ENCODE results near the gene SLC4A8. TPM values are rescaled to one million over a fixed set of nuclear protein-coding genes. Genes with fewer than 3 reads are reported as not detected.
"Not testable (repeated sequence)": the region's sequence is repeated elsewhere in the genome, so short reads cannot be mapped to it uniquely, and the experiment has no call there.

SLC4A8 gene
- total RNA-seq, 1 experiment from 2014 or later: 0.35 TPM

DNA sequence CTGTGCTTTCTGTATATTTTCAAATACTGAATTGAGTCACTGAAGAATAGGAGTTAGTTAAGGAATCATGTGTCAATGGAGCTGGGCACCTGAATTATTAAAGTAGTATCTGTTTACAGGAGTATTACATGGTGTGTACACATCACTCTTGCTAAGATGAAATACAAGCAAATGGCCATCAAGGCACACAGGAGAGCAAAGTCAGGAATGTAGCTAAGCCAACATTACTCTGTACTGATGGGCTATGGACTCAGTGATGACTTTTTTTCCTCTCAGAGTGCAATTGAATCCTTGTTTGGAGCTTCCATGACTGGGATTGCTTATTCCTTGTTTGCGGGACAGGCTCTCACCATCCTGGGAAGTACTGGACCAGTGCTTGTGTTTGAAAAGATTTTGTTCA lies 45.5 kb downstream of the SLC4A8 start:
- DNase-seq (ENCODE audit: extremely low read depth, low read depth): no peak

DNA sequence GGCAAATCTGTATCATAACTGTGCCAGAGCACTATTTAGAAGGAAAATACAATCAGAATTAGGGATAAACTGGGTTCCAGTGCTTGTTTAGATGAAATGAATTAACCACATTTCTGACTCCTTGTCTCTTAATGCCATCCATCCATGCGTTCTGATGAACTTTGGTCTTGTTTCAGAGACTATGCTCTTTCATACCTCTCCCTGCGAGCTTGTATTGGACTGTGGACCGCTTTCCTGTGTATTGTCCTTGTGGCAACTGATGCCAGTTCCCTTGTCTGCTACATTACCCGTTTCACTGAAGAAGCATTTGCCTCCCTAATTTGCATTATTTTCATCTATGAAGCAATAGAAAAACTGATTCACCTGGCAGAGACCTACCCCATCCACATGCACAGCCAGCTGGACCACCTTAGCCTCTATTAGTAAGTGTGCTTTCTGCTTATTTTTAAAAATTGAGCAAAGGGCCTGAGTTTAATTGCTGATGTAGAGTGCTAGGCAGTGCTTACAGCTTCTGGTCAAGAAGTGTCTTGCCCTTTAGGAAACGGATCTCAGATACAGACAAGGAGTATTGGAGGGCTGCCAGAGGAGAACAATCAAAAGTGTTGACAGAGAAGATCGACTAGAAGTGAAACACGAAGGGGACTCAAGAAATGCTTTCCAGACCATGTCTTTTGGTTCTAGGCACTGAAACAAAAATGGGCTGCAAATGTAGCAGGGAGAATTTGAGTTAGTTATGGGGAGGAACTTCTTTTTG lies 46.7 kb downstream of the SLC4A8 start:
- no peak for DNase-seq (ENCODE audit: extremely low read depth, low read depth)

DNA sequence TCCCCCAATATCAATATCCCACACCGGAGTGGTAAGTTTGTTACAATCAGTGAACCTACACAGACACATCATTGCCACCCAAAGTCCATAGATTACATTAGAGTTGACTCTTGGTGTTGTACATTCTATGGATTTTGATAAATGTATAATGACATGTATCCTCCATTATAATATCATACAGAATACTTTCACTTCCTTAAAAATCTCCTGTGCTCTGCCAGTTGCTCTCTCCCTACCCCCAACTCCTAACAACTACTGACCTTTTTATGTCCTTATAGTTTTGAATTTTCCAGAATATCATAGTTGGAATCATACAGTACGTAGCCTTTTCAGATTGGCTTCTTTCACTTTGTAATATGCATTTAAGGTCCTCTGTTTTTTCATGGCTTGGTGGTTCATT lies 48.4 kb downstream of the SLC4A8 start:
- no peak for DNase-seq (ENCODE audit: extremely low read depth, low read depth)

DNA sequence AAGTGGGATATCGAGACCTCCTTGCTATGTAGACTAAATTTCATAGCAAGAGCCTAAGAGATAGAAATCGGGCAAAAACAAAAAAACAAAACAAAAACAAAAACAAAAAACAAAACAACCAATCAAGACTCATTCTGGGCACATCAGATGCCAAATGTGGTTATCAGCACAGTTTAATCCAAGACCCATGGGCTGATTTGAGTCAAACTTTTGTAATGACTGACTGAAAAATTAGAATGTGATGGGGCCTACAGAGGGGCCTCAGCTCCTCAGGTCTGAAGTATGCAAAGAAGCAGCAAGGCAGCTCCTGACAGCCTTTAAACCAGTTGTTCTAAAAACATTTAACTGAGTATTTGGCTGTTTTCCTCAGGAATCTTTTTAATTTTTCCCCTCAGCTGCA lies 49.3 kb downstream of the SLC4A8 start:
- no peak for DNase-seq (ENCODE audit: extremely low read depth, low read depth)

DNA sequence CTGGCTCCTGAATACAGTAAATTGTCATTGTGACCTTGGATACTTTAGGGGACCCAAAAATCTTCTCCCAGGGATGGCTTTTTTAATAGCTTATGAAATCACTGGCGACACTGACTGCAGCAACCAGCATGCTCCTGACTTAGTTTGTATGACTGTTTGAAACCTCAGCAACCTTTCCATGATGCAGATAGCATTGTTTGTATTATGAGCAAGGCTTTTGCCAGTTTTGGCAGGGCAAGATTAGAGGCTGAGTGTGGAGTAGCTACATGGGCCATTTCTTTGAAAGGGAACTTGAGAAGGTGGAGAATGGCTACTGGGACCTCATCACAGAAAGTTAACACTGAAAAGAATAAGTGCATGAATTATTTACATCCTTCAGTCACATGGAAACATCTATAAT lies 50.9 kb downstream of the SLC4A8 start:
- DNase-seq (ENCODE audit: extremely low read depth, low read depth): no peak

DNA sequence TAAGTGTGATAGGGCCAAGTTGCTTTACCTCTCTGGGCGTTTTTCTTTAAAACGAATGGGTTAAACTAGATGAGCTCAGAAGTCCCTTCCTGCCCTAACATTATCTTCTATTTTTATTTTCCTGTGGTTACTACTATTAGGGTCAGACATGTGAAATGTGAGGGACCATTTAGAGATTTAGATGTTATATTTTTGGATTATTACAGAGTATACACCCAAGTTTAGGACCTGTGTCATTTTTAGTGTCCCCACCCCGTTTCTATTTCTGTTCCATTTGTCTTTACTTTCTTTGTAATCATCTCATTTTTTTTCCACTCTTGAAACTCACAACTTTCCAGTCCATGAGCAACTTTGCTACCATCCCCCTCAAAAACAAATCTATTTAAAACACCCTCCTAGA lies 56.3 kb downstream of the SLC4A8 start:
- DNase-seq (ENCODE audit: extremely low read depth, low read depth): no peak

DNA sequence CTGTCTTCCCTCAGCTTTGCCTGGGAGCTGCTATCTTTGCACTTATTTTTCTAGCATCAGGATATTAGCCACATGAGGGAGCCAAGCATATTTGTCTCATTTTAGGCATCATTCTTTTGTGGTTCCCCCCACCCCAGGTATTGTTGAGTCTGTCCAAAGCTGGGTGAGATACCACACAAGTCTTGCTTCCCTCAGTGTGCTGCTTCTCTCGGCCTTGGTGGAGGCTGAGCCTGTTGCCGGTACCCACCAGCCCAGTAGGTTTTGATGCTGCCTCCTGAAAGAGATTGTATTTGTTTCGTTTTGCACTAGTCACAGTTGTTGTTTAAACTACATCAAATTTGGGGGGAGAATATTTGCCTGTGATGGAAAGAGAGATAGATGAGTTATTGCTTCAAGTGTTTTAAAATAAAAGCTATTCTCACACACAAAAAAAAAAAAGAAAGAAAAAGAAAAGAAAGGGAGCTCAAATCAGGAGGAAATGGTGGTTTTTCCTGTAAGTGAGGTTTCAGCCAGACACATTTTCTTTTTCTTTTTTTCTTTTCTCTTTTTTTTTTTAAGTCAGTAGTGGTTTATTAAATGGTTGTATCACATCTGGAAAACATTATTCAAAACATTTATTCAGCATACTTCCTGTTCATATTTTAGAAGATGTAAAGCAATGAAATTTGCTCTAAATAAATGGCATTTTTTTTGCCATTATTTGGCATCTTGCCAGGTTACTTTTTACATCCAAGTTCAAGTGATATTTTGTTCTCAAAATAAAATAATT lies 58.5 kb downstream of the SLC4A8 start:
- no peak for DNase-seq (ENCODE audit: extremely low read depth, low read depth)

DNA sequence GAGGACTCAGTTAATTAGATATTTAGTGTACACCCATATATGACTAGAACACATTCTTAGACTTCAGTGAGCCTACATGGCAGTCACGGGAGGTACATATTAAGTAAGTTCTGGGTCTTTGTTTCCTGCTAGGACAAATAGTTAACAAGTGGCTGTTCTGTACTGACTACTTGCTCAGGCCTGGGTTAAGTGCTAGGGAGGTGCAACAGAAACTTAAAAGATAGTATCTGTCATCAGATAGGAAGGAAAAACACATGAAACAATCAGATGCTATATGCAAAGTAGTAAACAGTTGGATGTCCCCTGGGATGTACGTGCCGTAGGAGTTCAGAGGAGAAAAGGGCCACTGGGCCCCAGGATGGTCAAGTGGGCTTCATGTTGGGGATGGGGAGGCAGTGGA lies 59.5 kb downstream of the SLC4A8 start:
- DNase-seq (ENCODE audit: extremely low read depth, low read depth): no peak

DNA sequence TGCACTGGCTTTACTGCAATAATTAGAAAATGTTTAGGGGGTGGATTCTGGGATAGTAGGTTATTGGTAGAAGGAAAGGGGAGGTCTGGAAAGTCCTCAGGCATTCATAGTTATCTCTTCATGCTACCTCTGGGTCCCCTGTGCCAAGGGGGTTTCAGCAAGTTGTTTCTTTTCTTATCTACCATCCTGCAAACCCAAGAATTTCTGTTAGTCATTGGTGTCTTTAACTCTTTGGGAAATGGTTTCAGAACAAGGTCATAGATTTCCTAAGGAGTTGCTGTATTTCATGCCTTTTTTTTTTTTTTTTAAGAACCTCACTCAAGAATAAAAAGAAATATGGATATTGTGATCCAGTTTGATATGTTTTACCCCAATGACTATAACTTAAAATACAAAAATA lies 63.6 kb downstream of the SLC4A8 start:
- no peak for DNase-seq (ENCODE audit: extremely low read depth, low read depth)

DNA sequence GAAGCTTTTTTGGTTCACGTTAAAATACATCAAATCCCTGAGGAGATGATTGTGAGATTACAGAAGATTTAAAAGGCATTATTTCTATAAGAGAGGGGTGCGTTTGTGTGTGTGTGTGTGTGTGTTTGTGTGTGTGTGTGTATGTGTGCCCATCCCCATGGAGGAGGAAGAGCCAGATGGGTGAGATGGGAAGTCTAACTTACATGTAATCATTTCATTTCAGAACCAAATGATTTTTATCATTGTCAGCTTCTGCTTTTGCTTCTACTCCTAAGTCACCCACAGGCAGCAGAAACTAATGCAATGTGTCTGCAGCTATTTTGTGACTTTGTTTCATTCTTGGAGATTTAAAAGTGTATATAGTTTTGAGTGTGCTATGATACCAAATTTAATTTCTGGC lies 68.7 kb downstream of the SLC4A8 start:
- DNase-seq (ENCODE audit: extremely low read depth, low read depth): no peak

DNA sequence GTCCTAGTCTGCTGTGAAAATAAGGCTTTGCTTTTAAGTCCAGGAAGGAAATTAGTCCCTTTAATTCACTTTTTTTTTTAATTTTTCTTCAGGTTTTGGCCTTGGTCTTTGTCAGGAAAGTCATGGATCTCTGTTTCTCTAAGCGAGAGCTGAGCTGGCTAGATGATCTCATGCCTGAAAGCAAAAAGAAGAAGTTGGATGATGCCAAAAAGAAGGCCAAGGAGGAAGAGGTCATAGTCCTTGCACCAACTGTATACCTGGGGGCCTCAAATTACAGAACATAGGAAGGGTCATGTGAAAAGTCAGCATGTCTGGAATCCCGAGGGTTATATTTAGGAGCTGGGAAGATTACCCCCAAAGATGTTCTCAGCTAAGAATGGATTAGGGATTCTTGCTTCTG lies 72.3 kb downstream of the SLC4A8 start:
- no peak for DNase-seq (ENCODE audit: extremely low read depth, low read depth)

DNA sequence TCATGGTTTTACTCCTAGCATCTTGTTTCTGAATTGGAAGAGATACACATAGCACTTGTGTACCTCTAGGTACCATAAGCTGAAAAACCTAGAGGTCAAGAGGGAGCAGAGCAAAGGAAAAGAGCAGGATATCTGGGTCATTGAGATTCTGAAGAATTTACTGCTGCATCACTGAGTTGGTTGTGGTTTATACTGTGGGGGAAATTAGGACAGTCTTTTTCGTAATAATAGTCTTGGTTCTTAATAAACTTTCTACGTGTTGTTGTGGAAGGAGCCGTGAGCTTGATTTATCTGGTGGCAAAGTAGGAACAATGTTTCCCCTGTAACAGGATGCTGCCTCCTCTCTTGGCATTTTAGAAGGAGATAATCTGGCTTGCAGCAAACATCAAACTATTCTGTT lies 80.2 kb downstream of the SLC4A8 start:
- no peak for DNase-seq (ENCODE audit: extremely low read depth, low read depth)

DNA sequence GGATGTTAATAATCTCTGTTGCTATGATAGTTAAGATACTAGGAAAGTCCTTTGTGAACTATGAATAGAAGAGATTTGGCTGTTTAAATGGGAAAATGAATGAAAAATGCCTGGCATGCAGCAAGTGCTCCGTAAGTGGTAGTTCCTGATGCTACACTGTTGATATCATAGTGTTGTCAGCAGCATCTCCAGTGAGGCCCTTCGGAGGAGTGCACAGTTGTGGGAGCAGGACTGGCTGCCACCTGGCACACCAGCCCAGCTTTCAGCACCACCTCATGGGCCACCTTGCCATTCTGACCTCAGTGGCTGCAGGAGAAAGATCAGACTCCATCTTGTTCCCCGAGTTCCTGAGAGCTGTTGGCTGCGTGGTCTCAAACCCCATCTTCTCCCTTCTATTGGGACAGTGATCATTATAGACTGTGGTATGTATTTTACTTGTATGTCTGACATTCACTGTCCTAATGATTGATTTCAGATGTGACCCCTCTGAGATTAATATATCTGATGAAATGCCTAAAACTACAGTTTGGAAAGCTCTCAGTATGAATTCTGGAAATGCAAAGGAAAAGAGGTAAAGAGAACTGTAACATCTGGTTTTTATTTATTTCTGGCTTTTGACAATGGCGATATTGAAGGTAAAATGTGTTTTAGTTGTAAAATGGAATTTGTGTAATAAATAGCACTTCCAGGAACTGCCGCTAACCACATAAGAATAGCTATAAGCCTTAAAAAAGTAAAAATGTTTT lies 80.9 kb downstream of the SLC4A8 start:
- DNase-seq (ENCODE audit: extremely low read depth, low read depth): no peak

DNA sequence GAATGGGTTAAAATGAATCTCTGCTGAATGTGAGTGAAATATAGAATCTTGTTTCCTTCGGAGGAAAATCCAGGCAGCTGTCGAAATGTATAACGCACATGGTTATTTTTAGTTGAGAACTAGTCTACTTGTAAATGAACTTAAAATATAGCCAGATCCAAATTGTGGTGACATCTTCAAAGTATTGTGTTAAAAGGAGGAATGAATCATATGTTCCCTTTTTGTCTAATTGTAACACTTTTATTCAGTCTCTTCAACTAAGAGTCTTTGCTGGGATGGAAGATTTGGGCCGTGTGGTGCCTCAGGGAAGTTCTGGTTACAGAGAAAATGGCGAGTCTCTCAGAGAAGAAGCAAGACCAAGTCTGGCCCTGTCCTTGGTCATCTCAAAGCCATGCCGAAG lies 82.5 kb downstream of the SLC4A8 start:
- DNase-seq (ENCODE audit: extremely low read depth, low read depth): no peak

DNA sequence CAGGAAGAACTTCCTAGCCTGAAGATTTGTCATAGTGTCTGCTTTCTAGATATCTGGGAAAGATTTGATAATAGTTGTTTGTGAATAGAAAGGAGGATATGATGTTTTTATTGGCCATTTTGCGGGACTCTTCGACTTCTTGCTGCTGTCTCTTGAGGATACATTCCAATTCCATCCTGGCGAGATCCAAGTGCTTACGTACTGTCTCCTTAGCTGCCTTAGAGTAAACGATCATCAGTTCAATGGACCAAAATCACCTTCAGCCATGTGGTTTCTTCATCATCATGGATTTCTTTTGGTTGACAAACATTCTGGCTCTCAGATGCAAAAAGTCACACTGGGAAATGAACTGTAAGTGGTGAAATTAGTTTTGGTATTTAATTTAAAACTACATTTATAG lies 83.7 kb downstream of the SLC4A8 start:
- no peak for DNase-seq (ENCODE audit: extremely low read depth, low read depth)

DNA sequence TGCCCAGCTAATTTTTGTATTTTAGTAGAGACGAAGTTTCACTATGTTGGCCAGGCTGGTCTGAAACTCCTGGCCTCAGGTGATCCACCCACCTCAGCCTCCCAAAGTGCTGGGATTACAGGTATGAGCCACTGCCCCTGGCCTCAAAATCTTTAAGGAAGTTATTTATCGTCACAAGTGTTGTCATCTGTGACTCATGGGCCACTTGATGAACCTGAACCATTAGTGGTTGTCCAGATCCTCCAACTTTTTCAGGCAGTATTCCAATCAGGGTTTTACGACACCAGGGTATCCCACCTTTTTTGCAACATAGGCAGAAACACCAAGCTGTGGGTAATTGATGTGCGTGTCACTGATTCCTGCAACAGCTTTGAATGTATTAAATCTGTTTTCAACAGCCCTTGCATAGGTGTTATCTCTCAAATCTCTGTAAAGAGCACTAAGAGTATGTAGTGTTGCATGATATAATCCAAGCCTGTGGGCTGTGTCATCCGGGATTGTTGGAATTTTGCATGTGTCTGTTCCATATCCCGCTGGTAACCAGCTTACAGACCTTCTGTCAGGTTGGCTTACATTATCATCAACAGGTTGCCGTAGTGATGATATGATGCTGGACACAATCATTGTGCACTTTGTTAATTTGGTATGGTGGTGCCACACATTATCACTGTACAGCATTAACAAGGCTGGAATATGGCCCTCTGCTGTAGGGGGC lies 87.1 kb downstream of the SLC4A8 start:
- DNase-seq (ENCODE audit: extremely low read depth, low read depth): no peak

DNA sequence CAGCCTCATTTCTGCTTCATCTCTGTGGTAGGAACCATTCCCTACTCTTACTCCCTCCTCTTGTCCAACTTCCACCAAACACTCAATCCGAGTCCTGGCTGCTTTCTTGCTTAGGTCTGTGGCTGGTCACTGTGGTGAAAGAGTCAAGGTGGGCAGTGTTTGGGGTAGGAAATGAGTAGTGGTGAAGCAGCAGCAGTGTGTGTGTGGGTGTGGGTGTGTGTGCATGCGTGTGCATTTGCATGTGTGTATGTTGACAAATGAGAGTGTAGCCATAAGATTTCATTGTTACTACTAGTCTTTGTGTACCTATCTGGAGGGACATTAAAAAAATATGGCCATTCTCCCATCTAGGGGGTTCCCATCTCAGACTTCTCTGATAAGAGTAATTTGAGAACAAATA lies 87.8 kb downstream of the SLC4A8 start:
- DNase-seq (ENCODE audit: extremely low read depth, low read depth): no peak

DNA sequence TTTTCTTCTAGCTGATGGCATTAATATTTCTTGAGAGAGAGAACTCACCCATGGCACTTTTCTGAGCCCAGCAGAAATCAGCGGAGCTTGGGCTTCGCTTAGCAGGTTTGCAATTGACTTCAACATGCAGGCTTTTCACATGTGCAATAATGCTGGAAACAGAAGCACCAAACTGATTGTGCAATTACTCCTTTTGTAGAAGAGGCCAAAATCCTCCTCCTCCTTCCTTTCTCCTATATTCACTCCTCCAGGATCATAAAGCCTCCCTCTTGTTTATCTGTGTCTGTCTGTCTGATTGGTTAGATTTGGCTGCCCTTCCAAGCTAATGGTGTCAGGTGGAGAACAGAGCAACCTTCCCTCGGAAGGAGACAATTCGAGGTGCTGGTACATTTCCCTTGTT lies 90.4 kb downstream of the SLC4A8 start:
- not testable (repeated sequence) for DNase-seq (ENCODE audit: extremely low read depth, low read depth)

DNA sequence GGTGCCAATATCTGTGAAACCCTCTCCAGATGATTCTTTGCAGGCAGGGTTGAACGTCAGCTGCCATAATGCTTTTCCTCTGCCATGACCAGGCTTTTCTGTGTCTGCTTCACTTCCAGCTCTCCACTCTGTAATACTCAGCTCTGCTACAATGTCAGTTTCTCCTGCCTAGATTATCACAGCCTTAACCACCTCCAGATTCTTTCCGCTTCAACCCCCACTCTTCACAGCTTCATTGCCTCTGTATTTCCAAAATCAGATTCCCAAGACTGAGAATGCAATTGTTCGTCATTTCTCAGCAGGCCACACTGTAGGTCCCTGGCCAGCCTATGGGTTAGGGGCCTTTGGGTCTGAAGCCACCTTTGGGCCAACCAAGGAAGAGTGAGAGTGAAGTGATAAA lies 92.7 kb downstream of the SLC4A8 start:
- no peak for DNase-seq (ENCODE audit: extremely low read depth, low read depth)

DNA sequence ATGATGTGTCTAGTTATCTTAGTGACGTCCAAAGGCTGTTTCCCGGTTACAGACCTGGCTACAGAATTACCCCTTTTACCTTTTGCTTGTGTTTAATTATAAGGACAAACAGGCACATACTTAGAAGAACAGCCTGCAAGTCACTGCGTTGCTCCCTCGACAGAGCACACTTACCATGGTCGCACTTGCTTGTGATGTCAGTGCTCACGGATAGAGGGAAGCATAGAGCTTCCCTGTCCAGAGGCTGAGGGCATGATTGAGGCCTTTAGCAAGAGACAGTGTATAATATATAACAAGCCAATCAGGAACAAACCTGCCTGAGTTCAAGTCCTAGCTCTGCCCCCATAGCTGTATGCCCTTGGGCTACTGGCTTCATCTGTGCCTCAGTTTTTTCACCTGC lies 93.2 kb downstream of the SLC4A8 start:
- no peak for DNase-seq (ENCODE audit: extremely low read depth, low read depth)

DNA sequence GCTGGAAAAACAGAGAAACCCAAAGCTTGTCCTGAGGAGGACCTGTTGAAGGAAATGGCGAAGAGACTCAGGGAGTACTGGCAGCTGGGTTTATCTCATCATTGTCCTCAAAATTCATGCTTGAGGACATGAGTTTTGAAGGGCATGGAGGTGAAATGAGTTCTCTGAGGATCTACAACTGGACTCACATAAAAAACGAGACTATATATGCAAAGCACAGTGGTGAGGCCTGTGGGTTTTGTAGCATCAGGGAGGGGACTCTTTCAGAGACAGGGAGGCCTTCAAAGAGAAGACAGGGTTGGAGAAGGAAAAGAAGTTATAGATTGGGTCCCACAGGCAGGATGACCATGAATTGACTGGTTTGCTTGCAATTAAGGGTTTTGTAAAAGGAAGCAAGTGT lies 95.1 kb downstream of the SLC4A8 start:
- no peak for DNase-seq (ENCODE audit: extremely low read depth, low read depth)
